ENCODE measurements around the gene MLLT10.

MLLT10 gene

GRCh38 chr10:21751341-21752310, 217.6 kb downstream of the MLLT10 start:
- no peaks in the 10 kb centered on the region for H3K9me3 ChIP-seq (ENCODE audit: insufficient read depth, low read length, severe bottlenecking)
- H3K9ac ChIP-seq (ENCODE audit: low read depth, low read length), result no peak overlapping the region
- DNase-seq, result no peak
- no peaks in the 10 kb centered on the region for H3K36me3 ChIP-seq (ENCODE audit: insufficient read depth, low read length)
- TF ChIP-seq CTCF (IDR thresholded peaks at IDR 0.05; ENCODE audit: borderline replicate concordance, extremely low read depth, low read length, poor library complexity, severe bottlenecking), result no peak
- no peak for TF ChIP-seq EZH2 (IDR thresholded peaks at IDR 0.05; ENCODE audit: borderline replicate concordance, low read depth, low read length, severe bottlenecking)
- H3K4me1 ChIP-seq (ENCODE audit: insufficient read depth, low read length), result no peaks in the 10 kb centered on the region
- no peaks in the 10 kb centered on the region for H3K27me3 ChIP-seq (ENCODE audit: insufficient read depth, low read length, poor library complexity)
- H4K20me1 ChIP-seq (ENCODE audit: insufficient read depth, low read length), result no peaks in the 10 kb centered on the region
- no peak for ATAC-seq (ENCODE audit: insufficient read depth, low read depth)
- no peak overlapping the region for H3K27ac ChIP-seq (ENCODE audit: low read length)
- no peak overlapping the region for H3K4me3 ChIP-seq (ENCODE audit: low read depth in 1 of 2, low read length in 2 of 2)
- no peak overlapping the region for H3K4me2 ChIP-seq (ENCODE audit: insufficient read depth, low read length)
- no peaks in the 10 kb centered on the region for H3K79me2 ChIP-seq (ENCODE audit: insufficient read depth, low read length)
- H2AFZ ChIP-seq (ENCODE audit: low read depth, low read length), result no peak overlapping the region

- Histone ChIP-seq H4K20me1 (ENCODE audit: insufficient read depth, low read length) (no peaks in the 10 kb centered on the region), H3K4me2 (ENCODE audit: insufficient read depth, low read length) (no peak overlapping the region), H3K9me3 (ENCODE audit: insufficient read depth, low read length, severe bottlenecking) (no peaks in the 10 kb centered on the region), H3K27me3 (ENCODE audit: insufficient read depth, low read length, poor library complexity) (no peaks in the 10 kb centered on the region), H3K27ac (ENCODE audit: low read length) (no peak overlapping the region), H3K79me2 (ENCODE audit: insufficient read depth, low read length) (no peaks in the 10 kb centered on the region), H3K9ac (ENCODE audit: low read depth, low read length) (no peak overlapping the region), H3K4me3 (ENCODE audit: low read depth in 1 of 2, low read length in 2 of 2) (no peak overlapping the region), H3K4me1 (ENCODE audit: insufficient read depth, low read length) (no peaks in the 10 kb centered on the region), H2AFZ (ENCODE audit: low read depth, low read length) (no peak overlapping the region), H3K36me3 (ENCODE audit: insufficient read depth, low read length) (no peaks in the 10 kb centered on the region)
- TF ChIP-seq EZH2 (IDR thresholded peaks at IDR 0.05; ENCODE audit: borderline replicate concordance, low read depth, low read length, severe bottlenecking), result no peak
- no peak for TF ChIP-seq CTCF (IDR thresholded peaks at IDR 0.05; ENCODE audit: borderline replicate concordance, extremely low read depth, low read length, poor library complexity, severe bottlenecking)
- DNase-seq (no peak), ATAC-seq (ENCODE audit: insufficient read depth, low read depth) (0 out of 3 replicates have a peak, but pooled peaks have one; percentile 29)
These were observed 219.7 kb downstream of the MLLT10 start for GRCh38 chr10:21753497-21754270.

GRCh38 chr10:21754410-21755011, 220.5 kb downstream of the MLLT10 start:
- H3K9ac ChIP-seq (ENCODE audit: low read depth, low read length), result no peak overlapping the region
- no peaks in the 10 kb centered on the region for H3K36me3 ChIP-seq (ENCODE audit: insufficient read depth, low read length)

More at GRCh38 chr10:21754410-21755011, 220.5 kb downstream of the MLLT10 start:
- Histone ChIP-seq H4K20me1 (ENCODE audit: insufficient read depth, low read length) (no peaks in the 10 kb centered on the region), H3K27ac (ENCODE audit: low read length) (no peak overlapping the region), H3K4me1 (ENCODE audit: insufficient read depth, low read length) (no peaks in the 10 kb centered on the region), H3K4me2 (ENCODE audit: insufficient read depth, low read length) (no peak overlapping the region), H3K9me3 (ENCODE audit: insufficient read depth, low read length, severe bottlenecking) (no peaks in the 10 kb centered on the region), H3K79me2 (ENCODE audit: insufficient read depth, low read length) (no peaks in the 10 kb centered on the region), H3K27me3 (ENCODE audit: insufficient read depth, low read length, poor library complexity) (no peaks in the 10 kb centered on the region), H2AFZ (ENCODE audit: low read depth, low read length) (no peak overlapping the region), H3K4me3 (ENCODE audit: low read depth in 1 of 2, low read length in 2 of 2) (no peak overlapping the region)
- no peak for DNase-seq
- no peak for TF ChIP-seq EZH2 (IDR thresholded peaks at IDR 0.05; ENCODE audit: borderline replicate concordance, low read depth, low read length, severe bottlenecking)
- TF ChIP-seq CTCF (IDR thresholded peaks at IDR 0.05; ENCODE audit: borderline replicate concordance, extremely low read depth, low read length, poor library complexity, severe bottlenecking), result no peak
- ATAC-seq (ENCODE audit: insufficient read depth, low read depth), result no peak

Measured in DND-41 (cell line).